ENCODE results near the gene NR1H4. TPM values are rescaled to one million over a fixed set of nuclear protein-coding genes. Genes with fewer than 3 reads are reported as not detected.

The NR1H4 gene
- total RNA-seq, 4 donors from 2014 or later: not detected

GRCh38 chr12:100566887-100567637 lies 93.4 kb downstream of the NR1H4 start:
- peak; percentile 61 for ATAC-seq
- Histone ChIP-seq H3K4me3 (no peak overlapping the region), H3K27ac (no peak overlapping the region), H3K36me3 (no peaks in the 10 kb centered on the region), H3K27me3 (no peaks in the 10 kb centered on the region), H3K4me1 (no peaks in the 10 kb centered on the region), H3K9me3 (no peaks in the 10 kb centered on the region)
- 28 to 39% methylated on average over 2 to 3 of the region's 3 CpGs for WGBS, 2 donors (ENCODE audit: low coverage in 1 of 2)
- TF ChIP-seq EP300 (IDR thresholded peaks at IDR 0.05) (no peak), CTCF (IDR thresholded peaks at IDR 0.05) (no peak), POLR2A (IDR thresholded peaks at IDR 0.05) (no peak), POLR2AphosphoS5 (IDR thresholded peaks at IDR 0.05) (no peak)

- Histone ChIP-seq H3K4me1 (peaks cover 0 to 2% (median under 1%) of the 10 kb centered on the region in 3 donors), H3K27ac (no peak overlapping the region), H3K9me3 (no peaks in the 10 kb centered on the region), H3K27me3 (no peaks in the 10 kb centered on the region), H3K36me3 (no peaks in the 10 kb centered on the region), H3K4me3 (no peak overlapping the region)
- TF ChIP-seq EP300 (IDR thresholded peaks at IDR 0.05) (no peak), POLR2A (IDR thresholded peaks at IDR 0.05) (no peak), POLR2AphosphoS5 (IDR thresholded peaks at IDR 0.05) (no peak), CTCF (IDR thresholded peaks at IDR 0.05) (no peak)
- ATAC-seq: no peak
These were observed 94.3 kb downstream of the NR1H4 start for GRCh38 chr12:100567945-100568344.

- Histone ChIP-seq H3K27me3 (no peaks in the 10 kb centered on the region), H3K9me3 (no peaks in the 10 kb centered on the region), H3K4me1 (peaks cover 0 to 18% (median 10%) of the 10 kb centered on the region in 3 donors), H3K36me3 (no peaks in the 10 kb centered on the region), H3K27ac (no peak overlapping the region), H3K4me3 (no peak overlapping the region)
- ATAC-seq: no peak
- no CpG with 5 or more reads among the region's 3 CpGs for WGBS, 2 donors (ENCODE audit: low coverage in 1 of 2)
- TF ChIP-seq POLR2A (IDR thresholded peaks at IDR 0.05): no peak
- no peak for TF ChIP-seq EP300 (IDR thresholded peaks at IDR 0.05)
- no peak for TF ChIP-seq CTCF (IDR thresholded peaks at IDR 0.05)
These were observed 98.5 kb downstream of the NR1H4 start for GRCh38 chr12:100572184-100572583.

- peak within 1 kb of the TSS in 3 of 4 donors; percentile 68 to 79 (median 76) for H3K27ac ChIP-seq
- no peaks in the 10 kb centered on the region for H3K36me3 ChIP-seq
- H3K9me3 ChIP-seq: no peaks in the 10 kb centered on the region
- no CpG with 5 or more reads among the region's 70 CpGs for WGBS, 2 donors (ENCODE audit: low coverage in 1 of 2)
- H3K4me1 ChIP-seq: peaks cover 0 to 18% (median 10%) of the 10 kb centered on the region in 3 donors
- peak; percentile 98 for ATAC-seq
- H3K4me3 ChIP-seq: peak within 1 kb of the TSS; percentile 51 to 69
- H3K27me3 ChIP-seq: peaks cover 1% of the 10 kb centered on the region
- TF ChIP-seq POLR2AphosphoS5 (IDR thresholded peaks at IDR 0.05) (peak; percentile 46), POLR2A (IDR thresholded peaks at IDR 0.05) (peak; percentile 35 to 44), EP300 (IDR thresholded peaks at IDR 0.05) (no peak)
These were observed 99.9 kb downstream of the NR1H4 start, which contains the start of gene GAS2L3 for GRCh38 chr12:100573292-100574186. GAS2L3 (plus strand) TSS chr12:100573684; CDS start chr12:100594905, 21,221 bp downstream.
